NCI-H226 (cell line): ENCODE data around the gene TMEM150C.
"Not testable (repeated sequence)": the region's sequence is repeated elsewhere in the genome, so short reads cannot be mapped to it uniquely, and the experiment has no call there.

ENCODE experiments used
- DNase-seq: peaks from one replicate; pipeline ENCODE4 v3.0.0-alpha.2; 2015

The TMEM150C gene

GRCh38 chr4:82510216-82510615 is 51.6 kb downstream of the TMEM150C start:
- DNase-seq: no peak

GRCh38 chr4:82508806-82509428 is 52.9 kb downstream of the TMEM150C start:
- DNase-seq: no peak

- DNase-seq: no peak
These were observed 53.8 kb downstream of the TMEM150C start for GRCh38 chr4:82508011-82508410.

- no peak for DNase-seq
These were observed 60.7 kb downstream of the TMEM150C start for GRCh38 chr4:82501154-82501442.

- no peak for DNase-seq
These were observed 61.2 kb downstream of the TMEM150C start for GRCh38 chr4:82500435-82501153.

- DNase-seq: no peak
These were observed 61.9 kb downstream of the TMEM150C start for GRCh38 chr4:82499738-82500434.

GRCh38 chr4:82496349-82496748 is 65.4 kb downstream of the TMEM150C start:
- DNase-seq: no peak

- no peak for DNase-seq
These were observed 66.1 kb downstream of the TMEM150C start for GRCh38 chr4:82495666-82496065.

GRCh38 chr4:82493721-82494425 is 67.9 kb downstream of the TMEM150C start:
- no peak for DNase-seq

GRCh38 chr4:82491251-82491960 is 70.4 kb downstream of the TMEM150C start:
- no peak for DNase-seq

- no peak for DNase-seq
These were observed 71.8 kb downstream of the TMEM150C start for GRCh38 chr4:82489987-82490386.

- DNase-seq: no peak
These were observed 72.7 kb downstream of the TMEM150C start for GRCh38 chr4:82489076-82489475.

GRCh38 chr4:82484996-82485783 is 76.6 kb downstream of the TMEM150C start:
- DNase-seq: no peak

GRCh38 chr4:82482387-82482786 is 79.4 kb downstream of the TMEM150C start:
- no peak for DNase-seq

GRCh38 chr4:82481506-82481840 is 80.3 kb downstream of the TMEM150C start:
- DNase-seq: no peak

GRCh38 chr4:82480771-82481505 is 80.8 kb downstream of the TMEM150C start:
- no peak for DNase-seq

GRCh38 chr4:82479562-82479961 is 82.2 kb downstream of the TMEM150C start:
- no peak for DNase-seq

GRCh38 chr4:82477469-82477868 is 84.3 kb downstream of the TMEM150C start:
- DNase-seq: not testable (repeated sequence)

GRCh38 chr4:82475931-82476330 is 85.9 kb downstream of the TMEM150C start:
- not testable (repeated sequence) for DNase-seq

- no peak for DNase-seq
These were observed 88.1 kb downstream of the TMEM150C start for GRCh38 chr4:82473621-82474164.

- DNase-seq: not testable (repeated sequence)
These were observed 88.7 kb downstream of the TMEM150C start for GRCh38 chr4:82473080-82473479.
